Activated B cell treated with CpG ODN at 0.5 μM for 24 hours (primary cell): Measurements from ENCODE around the gene PARVG. TPM values are rescaled to one million over a fixed set of nuclear protein-coding genes. Genes with fewer than 3 reads are reported as not detected.

ENCODE experiments used
- ATAC-seq: fragments of 200-7000 bp; cut with Tn5 transposase; one replicate; pipeline ENCODE4 v1.10.0; 2021; ENCODE audit warnings: low read depth, mild to moderate bottlenecking, moderate library complexity
- CTCF ChIA-PET: fragments of 350-600 bp; sonication (Branson Sonifier 250); formaldehyde crosslinking; loops from one replicate; lab custom pipeline; 2021; ENCODE audit warnings: antibody characterized with exemption; lab: Charles Lee
- POLR2A ChIA-PET: fragments of 350-600 bp; sonication (Branson Sonifier 250); formaldehyde crosslinking; loops from one replicate; lab custom pipeline; 2021; ENCODE audit warnings: antibody characterized with exemption; lab: Charles Lee
- DNase-seq: peaks from one replicate; pipeline ENCODE4 v3.0.0; 2022
- H3K27ac Mint-ChIP-seq: one replicate; pipeline ENCODE4 v1.8.0; 2020; ENCODE audit warnings: mixed read lengths
- H3K27me3 Mint-ChIP-seq: one replicate; pipeline ENCODE4 v1.8.0; 2021; ENCODE audit warnings: mixed read lengths
- H3K36me3 Mint-ChIP-seq: one replicate; pipeline ENCODE4 v1.8.0; 2021; ENCODE audit warnings: low read depth, mixed read lengths
- H3K4me1 Mint-ChIP-seq: one replicate; pipeline ENCODE4 v1.8.0; 2021; ENCODE audit warnings: mixed read lengths
- H3K4me3 Mint-ChIP-seq: one replicate; pipeline ENCODE4 v1.8.0; 2020; ENCODE audit warnings: mild to moderate bottlenecking, mixed read lengths
- H3K9me3 Mint-ChIP-seq: one replicate; pipeline ENCODE4 v1.8.0; 2020; ENCODE audit warnings: mixed read lengths
- intact Hi-C: fragments of 100-400 bp; cut with micrococcal nuclease; formaldehyde crosslinking; loops from one replicate; pipeline ENCODE4 v1.15.1; 2024
- total RNA-seq: library from RNA; stranded (reverse); gene quantifications from 2 replicates; pipeline ENCODE4 v1.2.3, GENCODE V29; 2022
- TF ChIP-seq, protein P1 (sequence below): fragments of 200-600 bp; IDR thresholded peaks from one replicate; pipeline ENCODE4 v1.8.0; 2022; ENCODE audit warnings: antibody characterized with exemption, mild to moderate bottlenecking

Gene PARVG
- total RNA-seq, 1 donor from 2014 or later: 96.1 TPM

DNA sequence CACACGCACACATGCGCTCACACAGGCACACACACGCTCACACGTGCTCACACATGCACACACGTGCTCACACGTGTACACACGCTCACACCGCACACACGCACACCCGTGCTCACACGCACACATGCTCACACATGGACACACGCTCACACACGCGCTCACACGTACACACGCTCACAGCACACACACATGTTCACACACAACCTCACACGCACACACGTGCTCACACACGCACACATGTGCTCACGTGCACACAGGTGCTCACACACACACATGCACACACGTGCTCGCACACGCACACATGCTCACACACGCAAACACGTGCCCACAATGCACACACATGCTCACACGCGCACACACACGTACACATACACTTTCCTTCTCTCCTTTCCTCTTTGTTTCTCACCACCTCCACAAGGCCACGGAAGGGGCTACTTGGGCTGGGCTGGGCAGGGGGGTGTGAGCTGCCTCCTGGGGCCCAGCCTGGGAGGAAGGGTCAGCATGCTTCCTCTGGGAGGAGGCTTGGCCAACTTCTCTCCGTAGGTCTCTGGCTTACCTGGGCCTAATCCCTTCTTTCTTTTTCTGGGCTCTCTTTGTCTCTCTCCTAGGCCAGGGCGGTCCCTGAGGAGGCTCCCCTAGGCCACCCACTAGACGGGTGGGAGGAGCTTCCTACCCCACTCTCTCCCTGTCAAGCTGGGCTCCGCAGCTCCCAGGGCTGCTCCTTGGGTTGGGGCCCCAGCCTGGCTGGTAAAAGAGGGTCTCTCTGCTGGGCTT, 34.5 kb upstream of the PARVG start:
- Mint-ChIP-seq H3K36me3 (peaks cover 60% of the 10 kb centered on the region), H3K4me3 (no peak overlapping the region), H3K9me3 (no peaks in the 10 kb centered on the region), H3K27me3 (no peaks in the 10 kb centered on the region), H3K27ac (no peak overlapping the region), H3K4me1 (peaks cover 4% of the 10 kb centered on the region)
- intact Hi-C loops: no loop called here
- ATAC-seq: no peak
- no peak for DNase-seq
- POLR2A ChIA-PET: no interaction called here
- TF ChIP-seq, protein P1, sequence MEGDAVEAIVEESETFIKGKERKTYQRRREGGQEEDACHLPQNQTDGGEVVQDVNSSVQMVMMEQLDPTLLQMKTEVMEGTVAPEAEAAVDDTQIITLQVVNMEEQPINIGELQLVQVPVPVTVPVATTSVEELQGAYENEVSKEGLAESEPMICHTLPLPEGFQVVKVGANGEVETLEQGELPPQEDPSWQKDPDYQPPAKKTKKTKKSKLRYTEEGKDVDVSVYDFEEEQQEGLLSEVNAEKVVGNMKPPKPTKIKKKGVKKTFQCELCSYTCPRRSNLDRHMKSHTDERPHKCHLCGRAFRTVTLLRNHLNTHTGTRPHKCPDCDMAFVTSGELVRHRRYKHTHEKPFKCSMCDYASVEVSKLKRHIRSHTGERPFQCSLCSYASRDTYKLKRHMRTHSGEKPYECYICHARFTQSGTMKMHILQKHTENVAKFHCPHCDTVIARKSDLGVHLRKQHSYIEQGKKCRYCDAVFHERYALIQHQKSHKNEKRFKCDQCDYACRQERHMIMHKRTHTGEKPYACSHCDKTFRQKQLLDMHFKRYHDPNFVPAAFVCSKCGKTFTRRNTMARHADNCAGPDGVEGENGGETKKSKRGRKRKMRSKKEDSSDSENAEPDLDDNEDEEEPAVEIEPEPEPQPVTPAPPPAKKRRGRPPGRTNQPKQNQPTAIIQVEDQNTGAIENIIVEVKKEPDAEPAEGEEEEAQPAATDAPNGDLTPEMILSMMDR: no peak
- CTCF ChIA-PET: no interaction called here

DNA sequence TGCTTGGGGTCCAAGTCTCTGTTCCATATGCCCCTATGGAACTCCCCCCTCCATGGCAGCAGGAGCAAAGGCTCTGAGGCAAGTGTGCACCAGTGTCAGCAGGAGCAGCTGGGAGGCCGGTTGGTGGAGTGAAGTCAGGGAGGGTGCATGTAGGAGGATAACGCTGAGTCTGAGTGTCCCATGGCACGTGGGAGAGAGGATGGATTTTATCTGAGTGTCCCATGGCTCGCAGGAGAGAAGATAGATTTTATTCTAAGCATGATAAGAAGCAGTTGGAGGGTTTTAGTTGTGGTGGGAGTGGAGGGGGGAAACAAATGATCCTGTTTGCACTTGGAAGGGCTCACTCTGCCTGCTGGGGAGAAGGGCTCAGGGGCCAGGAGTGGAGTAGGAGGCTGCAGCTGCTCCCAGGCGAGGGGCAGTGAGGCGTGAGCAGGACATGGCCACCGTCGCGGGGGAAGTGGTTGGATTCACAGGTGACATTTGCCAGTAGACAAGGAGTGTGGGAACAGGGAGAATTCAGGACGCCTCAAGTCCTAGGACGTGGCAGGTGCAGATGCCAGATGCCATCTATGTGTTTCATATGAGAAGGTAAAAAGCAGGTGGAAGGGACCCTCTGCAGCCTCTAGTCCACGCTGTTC, 33.6 kb upstream of the PARVG start:
- DNase-seq (no peak), ATAC-seq (no peak)
- TF ChIP-seq, protein P1: no peak
- H3K4me1 Mint-ChIP-seq: peaks cover 4% of the 10 kb centered on the region
- no peak overlapping the region for H3K27ac Mint-ChIP-seq
- peaks cover 61% of the 10 kb centered on the region for H3K36me3 Mint-ChIP-seq
- ChIA-PET CTCF (no interaction called here), POLR2A (no interaction called here)
- no peaks in the 10 kb centered on the region for H3K27me3 Mint-ChIP-seq
- intact Hi-C loops: no loop called here
- no peak overlapping the region for H3K4me3 Mint-ChIP-seq
- no peaks in the 10 kb centered on the region for H3K9me3 Mint-ChIP-seq

DNA sequence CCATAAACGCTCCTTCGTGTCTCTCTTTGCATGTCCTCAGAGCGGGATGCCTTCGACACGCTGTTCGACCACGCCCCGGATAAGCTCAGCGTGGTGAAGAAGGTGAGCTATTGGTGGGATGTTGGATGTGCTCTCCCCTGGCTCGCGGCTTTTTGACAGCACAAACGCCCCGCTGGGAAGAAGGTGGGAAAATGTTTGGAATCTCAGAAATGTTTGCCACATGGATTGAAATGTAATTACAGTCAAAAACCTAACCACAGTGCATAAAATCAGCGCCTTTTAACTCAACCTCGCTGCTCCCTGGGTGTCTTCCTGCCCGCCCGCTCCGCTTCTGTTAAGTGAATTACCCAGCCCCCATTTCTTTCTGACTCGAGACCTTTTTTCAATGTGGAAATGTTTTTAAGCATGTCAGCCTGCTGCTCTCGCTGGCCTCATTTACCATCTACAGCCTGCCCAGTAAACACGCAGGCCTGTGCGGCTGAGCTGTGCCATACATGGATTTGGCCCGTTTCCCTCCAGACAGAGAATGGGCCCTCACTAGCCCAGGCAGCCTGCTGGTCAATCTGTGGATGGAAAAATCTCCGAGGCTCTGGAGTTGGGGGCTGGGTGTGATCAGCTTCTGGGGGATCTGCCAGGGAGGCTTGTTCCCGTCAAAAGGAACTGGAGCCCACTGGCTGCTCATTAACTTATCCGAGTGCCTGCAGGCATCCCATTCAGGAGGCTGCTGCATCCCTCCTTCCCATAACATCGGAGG, 32.7 kb upstream of the PARVG start:
- H3K4me1 Mint-ChIP-seq: peaks cover 4% of the 10 kb centered on the region
- intact Hi-C loops: no loop called here
- H3K4me3 Mint-ChIP-seq: no peak overlapping the region
- ATAC-seq (no peak), DNase-seq (no peak)
- no peak overlapping the region for H3K27ac Mint-ChIP-seq
- CTCF ChIA-PET: no interaction called here
- TF ChIP-seq, protein P1: no peak
- POLR2A ChIA-PET: no interaction called here
- H3K36me3 Mint-ChIP-seq: peaks cover 64% of the 10 kb centered on the region
- no peaks in the 10 kb centered on the region for H3K27me3 Mint-ChIP-seq
- H3K9me3 Mint-ChIP-seq: no peaks in the 10 kb centered on the region

DNA sequence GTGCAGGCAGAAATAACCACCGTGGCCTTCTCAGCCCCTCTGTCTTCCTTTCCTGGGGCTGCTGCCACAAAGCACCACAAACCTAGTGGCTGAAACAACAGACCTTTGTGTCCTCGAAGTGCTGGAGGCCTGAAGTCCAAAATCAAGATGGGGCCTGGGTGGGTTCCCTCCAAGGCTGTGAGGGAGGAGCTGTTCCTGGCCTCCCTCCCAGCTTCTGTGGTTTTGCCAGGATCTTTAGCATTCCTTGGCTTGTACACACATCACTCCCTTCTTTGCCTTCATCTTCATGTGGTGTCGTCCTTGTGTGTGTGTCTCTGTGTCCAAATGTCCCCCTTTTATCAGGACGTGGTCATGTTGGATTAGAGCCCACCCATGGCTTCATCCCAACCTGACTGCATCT, 29.0 kb upstream of the PARVG start:
- Mint-ChIP-seq H3K27me3 (no peaks in the 10 kb centered on the region), H3K4me3 (no peak overlapping the region), H3K9me3 (no peaks in the 10 kb centered on the region), H3K36me3 (peaks cover 56% of the 10 kb centered on the region), H3K27ac (no peak overlapping the region), H3K4me1 (no peaks in the 10 kb centered on the region)
- intact Hi-C loops: no loop called here
- TF ChIP-seq, protein P1: no peak
- ChIA-PET CTCF (no interaction called here), POLR2A (no interaction called here)
- no peak for ATAC-seq
- DNase-seq: no peak

DNA sequence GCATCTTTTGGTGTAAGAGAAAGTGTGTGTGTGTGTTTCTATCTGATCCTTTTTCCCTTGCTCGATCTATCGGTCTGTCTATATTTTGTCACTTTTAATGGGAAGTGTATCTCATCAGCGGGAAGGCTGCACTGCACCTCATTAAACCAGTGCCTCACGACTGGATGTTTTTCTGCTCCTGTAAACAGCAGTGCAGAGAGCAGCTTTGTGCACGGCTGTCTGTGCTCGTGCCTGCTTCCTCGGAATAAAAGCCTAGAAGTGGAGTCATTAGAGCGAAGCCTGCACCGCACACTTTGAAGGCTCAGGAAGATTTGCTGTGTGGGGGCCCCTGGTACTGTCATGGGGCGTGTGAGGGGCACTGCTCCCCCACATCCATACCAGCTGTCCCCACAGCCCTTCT, 27.0 kb upstream of the PARVG start:
- Mint-ChIP-seq H3K4me1 (no peaks in the 10 kb centered on the region), H3K4me3 (no peak overlapping the region), H3K27ac (no peak overlapping the region), H3K27me3 (no peaks in the 10 kb centered on the region), H3K9me3 (no peaks in the 10 kb centered on the region), H3K36me3 (peaks cover 54% of the 10 kb centered on the region)
- ATAC-seq: no peak
- intact Hi-C loops: no loop called here
- ChIA-PET POLR2A (no interaction called here), CTCF (no interaction called here)
- TF ChIP-seq, protein P1: no peak
- DNase-seq: no peak
